Epidermal melanocyte (primary cell): ENCODE data around the gene COA8.

Experiments used
- DNase-seq: peaks from one replicate; pipeline ENCODE4 v3.0.0; 2011; ENCODE audit warnings: low spot score; ENCODE audit not compliant: insufficient read length

COA8 gene

GRCh38 chr14:103562429-103563225 lies at the start of gene COA8, which contains the start of gene BAG5:
TSS of gene COA8 (plus strand) at chr14:103562960. CDS start at chr14:103563002, 42 bp downstream.
TSS of gene BAG5 (minus strand) at chr14:103562657. CDS start at chr14:103561164, 1,493 bp downstream.
- peak; percentile 87 for DNase-seq

- no peak for DNase-seq
Measured at GRCh38 chr14:103514596-103515421, 48.0 kb upstream of the COA8 start.

- no peak for DNase-seq
Measured at GRCh38 chr14:103516426-103517173, 46.2 kb upstream of the COA8 start.

GRCh38 chr14:103517174-103517566 lies 45.6 kb upstream of the COA8 start:
- no peak for DNase-seq

- DNase-seq, result peak; percentile 27
Measured at GRCh38 chr14:103517721-103518421, 44.9 kb upstream of the COA8 start.

GRCh38 chr14:103518422-103519042 lies 44.2 kb upstream of the COA8 start:
- peak; percentile 91 for DNase-seq

- DNase-seq, result peak; percentile 17
Measured at GRCh38 chr14:103519043-103519836, 43.5 kb upstream of the COA8 start.

- DNase-seq, result peak; percentile 7
Measured at GRCh38 chr14:103519837-103520212, 42.9 kb upstream of the COA8 start.

- peak; percentile 2 for DNase-seq
Measured at GRCh38 chr14:103520269-103520656, 42.5 kb upstream of the COA8 start.

GRCh38 chr14:103520657-103521437 lies 41.9 kb upstream of the COA8 start:
- DNase-seq, result peak; percentile 74

- DNase-seq, result no peak
Measured at GRCh38 chr14:103521438-103521950, 41.3 kb upstream of the COA8 start.

- no peak for DNase-seq
Measured at GRCh38 chr14:103521951-103522563, 40.7 kb upstream of the COA8 start.

- peak; percentile 83 for DNase-seq
Measured at GRCh38 chr14:103522649-103523574, 39.8 kb upstream of the COA8 start, which contains the start of gene CKB. TSS of gene CKB (minus strand) at chr14:103522830. CDS start at chr14:103522493, 337 bp downstream.

- DNase-seq, result no peak
Measured at GRCh38 chr14:103523575-103523954, 39.2 kb upstream of the COA8 start.

- no peak for DNase-seq
Measured at GRCh38 chr14:103524002-103524935, 38.5 kb upstream of the COA8 start.
